Thyroid gland (tissue), 4 donors: Measurements from ENCODE around the gene THAP9.

Source experiments
- CTCF ChIP-seq, 6 experiments: fragments of 200-600 bp in 3 of 6; fragments of 450-650 bp in 3 of 6; sonication (generic) in 3 of 6; IDR thresholded peaks; one replicate each; pipeline ENCODE4 v1.5.1; 2016 to 2019; ENCODE audit warnings: antibody characterized with exemption in 6 of 6, mild to moderate bottlenecking in 2 of 6, inconsistent platforms in 1 of 6, moderate library complexity in 1 of 6
- POLR2A ChIP-seq, 2 donors: fragments of 450-650 bp; IDR thresholded peaks; one replicate each; pipeline ENCODE4 v1.6.1; 2017; ENCODE audit warnings: antibody characterized with exemption in 2 of 2, mild to moderate bottlenecking in 2 of 2, moderate library complexity in 1 of 2

- TF ChIP-seq CTCF (IDR thresholded peaks at IDR 0.05) (no peak), POLR2A (IDR thresholded peaks at IDR 0.05) (no peak)
Measured at GRCh38 chr4:82965763-82966162, 65.2 kb downstream of the THAP9 start.
